ENCODE data around the gene CCDC102B.
"Not testable (repeated sequence)": the region's sequence is repeated elsewhere in the genome, so short reads cannot be mapped to it uniquely, and the experiment has no call there.

Gene CCDC102B

DNA sequence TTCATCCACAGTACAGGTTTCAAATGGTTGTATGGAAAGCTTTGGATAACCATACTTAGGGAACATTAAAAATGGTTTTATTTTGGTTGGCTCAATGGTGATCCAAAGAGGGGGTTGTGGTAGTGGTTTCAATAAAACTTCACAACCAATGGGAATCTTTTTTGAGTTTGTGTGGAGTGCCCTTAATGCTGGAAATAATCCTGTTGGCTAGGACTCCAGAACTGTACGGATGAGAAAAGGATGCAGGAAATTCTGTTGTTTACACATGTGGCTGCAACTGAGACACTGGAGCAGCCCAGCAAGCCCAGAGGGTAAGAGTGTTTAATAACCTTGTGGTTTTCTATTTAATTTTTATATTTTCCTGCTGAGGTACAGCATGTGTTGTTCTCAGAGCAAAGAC is at the start of gene CCDC102B:
TSS of gene CCDC102B (plus strand) at position 210 of the 400 bp plus-strand sequence. CDS start 38,684 bp downstream, outside the sequence.
- DNase-seq = no peak

DNA sequence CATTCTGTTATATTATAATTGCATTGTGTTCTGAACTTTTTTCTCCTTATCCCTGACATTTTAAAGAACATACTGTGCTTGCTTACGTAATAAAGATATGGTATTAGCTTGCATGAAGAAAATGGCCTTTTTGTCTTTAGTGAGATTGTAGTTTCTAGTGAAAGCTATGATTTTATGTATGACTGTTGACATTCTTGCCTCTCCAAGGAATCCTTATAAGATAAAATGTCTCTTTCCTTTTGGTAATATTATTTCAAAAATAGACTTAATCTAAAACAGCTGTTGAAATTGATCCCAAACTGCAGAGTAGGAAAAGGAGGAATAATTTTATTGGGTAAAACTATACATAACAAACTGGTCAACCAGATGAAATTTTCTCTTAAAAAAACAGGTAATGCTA is 40.8 kb upstream of the CCDC102B start:
- DNase-seq = no peak

DNA sequence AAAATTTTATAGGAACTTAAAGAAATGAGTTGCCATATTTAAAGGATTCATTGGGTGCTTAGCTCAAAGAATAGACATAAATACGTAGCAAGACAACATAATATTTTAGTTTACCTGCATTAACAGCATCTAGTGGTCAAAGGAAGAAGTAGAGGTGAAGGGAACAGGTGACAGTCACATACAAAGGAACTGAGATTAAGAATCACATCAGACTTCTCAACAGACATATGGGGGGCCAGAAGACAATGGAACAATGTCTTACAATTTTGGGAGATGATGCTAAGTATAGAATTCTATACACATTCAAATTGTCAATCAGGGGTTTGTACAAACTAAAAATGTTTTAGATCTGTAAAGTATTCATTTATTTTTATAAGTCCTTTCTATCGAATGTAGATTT is 38.6 kb upstream of the CCDC102B start:
- DNase-seq = no peak

DNA sequence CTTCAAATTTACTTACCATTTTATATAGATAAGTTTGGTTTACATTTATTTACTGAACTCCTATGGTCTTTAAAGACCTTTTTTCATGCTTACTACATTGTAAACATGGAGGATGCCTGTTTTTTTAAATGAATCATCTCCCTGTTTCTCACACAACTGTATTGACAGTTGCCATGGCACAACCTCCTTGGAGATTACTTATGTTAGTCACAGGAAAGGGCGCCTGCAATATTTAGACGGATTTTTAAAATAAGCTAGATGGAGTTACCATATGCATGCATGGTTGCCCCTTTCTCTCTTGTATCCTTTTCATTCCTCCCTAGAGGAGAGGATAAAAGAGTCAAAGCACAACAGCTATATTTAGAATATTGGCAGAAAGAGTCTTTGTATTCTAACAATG is 34.8 kb upstream of the CCDC102B start:
- DNase-seq = no peak

DNA sequence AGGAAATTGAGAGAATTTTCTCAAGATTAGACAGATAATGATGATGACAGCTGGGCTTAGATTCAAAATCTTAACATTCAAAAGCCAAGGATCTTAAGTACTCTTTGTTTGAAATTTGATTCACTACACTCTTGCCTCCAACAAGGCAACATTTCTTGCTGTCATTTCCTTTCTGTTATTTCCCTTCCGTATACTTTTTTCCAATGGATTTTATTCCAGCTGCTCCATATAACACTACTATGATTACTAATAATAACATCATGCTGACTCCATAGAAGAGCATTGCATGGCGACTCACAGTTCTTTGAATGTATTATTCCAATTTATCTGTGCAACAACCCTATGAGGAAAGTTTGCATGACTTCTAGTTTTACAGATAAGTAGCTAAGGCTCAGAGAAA is 33.9 kb upstream of the CCDC102B start:
- no peak for DNase-seq

DNA sequence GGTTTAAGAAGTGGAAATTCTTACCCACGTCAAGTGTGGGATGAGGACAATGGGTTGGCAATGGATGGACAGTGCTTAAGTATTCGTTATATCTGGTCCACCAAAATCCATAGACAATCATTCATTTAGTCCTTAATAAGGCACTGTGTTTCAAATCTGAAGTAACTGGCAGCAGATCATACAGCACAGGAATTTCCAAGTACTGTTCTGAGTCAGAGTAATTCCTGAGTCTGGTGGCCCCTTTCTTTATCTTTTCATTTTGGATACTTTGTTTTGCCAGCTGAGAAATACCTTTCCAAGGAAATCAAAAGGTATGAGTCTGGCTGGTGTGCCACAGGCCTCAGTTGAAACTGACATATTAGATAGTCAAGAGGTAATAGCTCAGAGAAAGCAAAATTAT is 31.4 kb upstream of the CCDC102B start:
- DNase-seq = no peak

DNA sequence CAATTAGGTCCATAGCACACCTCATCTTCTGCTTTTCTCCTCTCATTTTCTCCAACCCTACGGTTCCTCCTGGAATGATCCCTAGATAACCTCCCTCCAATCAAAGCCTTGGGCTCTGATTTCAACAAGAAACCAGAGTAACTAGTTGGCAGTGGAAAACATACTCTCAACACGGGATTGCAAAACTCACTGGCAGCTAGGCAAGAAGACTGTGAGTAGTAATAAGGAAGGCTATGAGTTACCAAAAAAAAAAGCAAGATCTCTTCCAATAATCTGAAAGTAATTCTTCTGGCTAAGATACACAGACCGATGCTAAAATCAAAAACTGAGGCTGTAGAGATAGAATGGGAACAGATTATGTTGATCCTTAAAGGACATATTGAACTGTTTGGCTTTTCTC is 28.4 kb upstream of the CCDC102B start:
- no peak for DNase-seq

DNA sequence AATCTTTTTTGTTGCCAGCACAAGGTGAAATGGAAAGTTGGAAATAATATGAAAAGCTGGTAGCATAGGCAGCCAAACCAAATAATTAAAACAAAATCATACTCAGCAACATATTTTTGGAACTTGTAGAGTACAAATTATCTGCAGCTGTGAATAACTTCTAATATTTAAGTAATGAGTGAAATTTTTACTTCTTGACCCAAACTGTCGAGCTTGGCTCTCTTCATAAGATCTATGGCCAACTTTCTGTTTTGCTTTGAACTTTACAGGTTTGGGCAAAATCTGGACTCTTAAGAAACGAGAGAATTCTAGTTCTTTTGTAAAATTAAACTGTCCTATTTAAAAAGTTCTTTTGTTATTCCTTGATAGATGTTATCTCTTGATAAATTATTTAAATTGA is 25.6 kb upstream of the CCDC102B start:
- no peak for DNase-seq

DNA sequence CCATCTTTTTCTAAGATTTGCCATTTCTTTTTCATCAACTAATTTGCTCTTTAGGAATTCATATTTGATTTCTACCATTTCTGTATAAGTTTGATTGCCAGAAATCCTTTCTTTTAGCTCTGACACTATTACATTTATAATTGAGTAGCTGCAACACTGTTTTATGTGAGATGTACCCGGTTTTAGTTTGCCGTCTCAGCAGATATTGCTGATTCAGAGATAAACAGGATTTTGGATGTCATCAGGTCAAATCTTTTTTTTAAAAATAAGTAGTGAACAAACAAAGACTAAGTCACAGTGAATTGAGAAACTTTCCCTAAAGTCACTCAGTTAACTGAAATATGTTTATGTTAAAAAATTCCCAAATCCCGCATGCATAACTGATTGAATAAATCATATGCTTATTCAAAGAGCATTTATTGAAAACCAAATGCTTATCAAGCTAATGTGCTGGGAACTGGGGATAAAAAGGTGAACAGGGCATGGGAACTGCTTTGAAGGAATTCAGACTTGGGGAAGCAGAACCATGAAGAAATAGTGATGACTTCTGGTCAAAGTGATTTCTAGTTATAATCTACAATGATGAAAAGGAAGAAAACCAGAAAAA is 19.5 kb upstream of the CCDC102B start:
- DNase-seq = no peak

DNA sequence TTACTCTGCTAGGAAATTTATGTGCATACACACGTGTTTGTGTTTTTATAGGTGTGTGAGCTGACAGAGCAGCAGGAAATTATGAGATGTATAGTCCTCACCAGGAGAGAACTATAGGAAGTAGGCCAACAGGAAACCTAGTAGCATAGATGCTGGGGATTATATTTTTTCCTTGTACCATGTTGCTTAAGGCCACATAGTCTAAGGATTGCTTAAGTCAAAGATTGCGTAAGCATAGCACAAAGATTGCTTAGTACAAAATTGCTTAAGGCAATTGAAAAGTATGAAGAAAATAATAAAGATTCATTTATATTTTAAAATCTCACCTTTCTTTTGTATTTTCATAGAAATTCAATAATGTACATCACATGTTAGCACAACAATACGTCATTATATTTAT is 18.7 kb upstream of the CCDC102B start:
- DNase-seq = no peak

DNA sequence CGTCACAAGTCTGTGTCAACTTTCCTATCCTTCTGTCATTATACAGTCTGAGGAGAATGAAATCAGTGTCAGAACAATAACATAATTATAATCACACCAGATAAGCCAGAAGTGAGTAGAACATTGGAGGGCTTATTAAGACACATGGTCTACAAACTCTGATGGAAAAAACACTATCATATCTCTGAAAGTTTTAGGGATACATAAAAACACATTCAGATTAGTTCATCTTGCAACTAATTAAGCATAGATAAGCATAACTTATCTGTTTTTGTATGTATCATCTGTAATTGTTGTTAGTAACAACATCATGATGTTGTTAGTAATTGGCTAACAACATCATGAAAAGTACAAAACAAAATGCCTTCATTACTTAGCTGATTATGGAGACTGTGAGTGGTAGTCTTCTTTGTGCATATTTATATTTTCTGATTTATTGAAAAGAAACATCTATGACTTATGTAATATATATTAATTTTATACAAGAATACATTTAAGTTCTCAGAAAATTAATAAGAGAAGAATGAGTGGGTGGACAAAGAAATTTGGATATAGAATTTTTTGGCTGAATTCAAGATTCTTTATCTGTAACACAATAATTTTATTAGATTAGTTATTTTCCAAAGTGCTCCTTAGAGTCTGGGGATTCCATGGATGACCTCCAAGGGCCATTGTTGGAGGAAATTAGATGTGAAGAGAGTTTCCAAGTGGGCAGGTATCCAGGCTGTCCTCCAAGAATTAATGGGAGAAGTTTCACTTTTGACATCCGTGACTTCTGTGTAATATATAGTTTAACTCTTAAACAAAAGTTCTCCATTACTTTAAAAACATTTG is 16.9 kb upstream of the CCDC102B start:
- no peak for DNase-seq

DNA sequence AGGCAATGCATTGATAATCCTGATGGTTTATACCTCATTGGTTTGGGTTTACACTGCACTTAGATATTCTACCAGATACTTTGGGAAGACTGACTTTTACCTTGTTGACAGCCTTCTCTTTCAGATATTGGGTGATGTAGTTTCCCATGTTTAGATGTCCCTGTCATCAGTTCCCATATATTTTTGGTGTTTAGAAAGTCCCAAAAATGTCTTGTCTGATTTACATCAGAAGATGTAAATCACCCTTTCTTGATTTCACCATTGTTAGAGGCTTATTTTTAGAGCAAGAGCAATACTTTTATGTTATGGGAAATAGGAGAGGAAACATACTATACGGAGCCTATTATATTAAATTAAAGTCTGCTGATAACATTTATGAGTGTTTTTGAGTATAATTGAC is 14.4 kb upstream of the CCDC102B start:
- DNase-seq = no peak

DNA sequence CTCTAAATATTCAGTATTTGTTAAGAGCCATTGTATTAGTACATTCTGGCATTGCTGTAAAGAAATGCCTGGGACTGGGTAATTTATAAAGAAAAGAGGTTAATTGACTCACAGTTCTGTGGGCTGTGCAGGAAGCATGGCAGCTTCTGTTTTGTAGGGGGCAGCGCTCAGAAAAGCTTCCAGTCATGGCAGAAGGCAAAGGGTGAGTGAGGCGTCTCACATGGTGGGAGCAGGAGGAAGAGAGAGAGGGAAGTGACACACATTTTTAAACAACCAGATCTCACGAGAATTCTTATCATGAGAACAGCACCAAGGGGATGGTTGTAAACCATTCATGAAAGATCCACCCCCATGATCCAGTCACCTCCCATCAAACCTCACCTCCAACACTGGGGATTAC is 13.8 kb upstream of the CCDC102B start:
- no peak for DNase-seq

DNA sequence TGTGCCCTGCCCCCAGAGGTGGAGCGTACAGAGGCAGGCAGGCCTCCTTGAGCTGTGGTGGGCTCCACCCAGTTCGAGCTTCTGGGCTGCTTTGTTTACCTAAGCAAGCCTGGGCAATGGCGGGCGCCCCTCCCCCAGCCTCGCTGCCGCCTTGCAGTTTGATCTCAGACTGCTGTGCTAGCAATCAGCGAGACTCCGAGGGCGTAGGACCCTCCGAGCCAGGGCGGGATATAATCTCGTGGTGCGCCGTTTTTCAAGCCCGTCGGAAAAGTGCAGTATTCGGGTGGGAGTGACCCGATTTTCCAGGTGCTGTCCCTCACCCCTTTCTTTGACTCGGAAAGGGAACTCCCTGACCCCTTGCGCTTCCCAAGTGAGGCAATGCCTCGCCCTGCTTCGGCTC is 7.6 kb upstream of the CCDC102B start:
- DNase-seq = not testable (repeated sequence)

DNA sequence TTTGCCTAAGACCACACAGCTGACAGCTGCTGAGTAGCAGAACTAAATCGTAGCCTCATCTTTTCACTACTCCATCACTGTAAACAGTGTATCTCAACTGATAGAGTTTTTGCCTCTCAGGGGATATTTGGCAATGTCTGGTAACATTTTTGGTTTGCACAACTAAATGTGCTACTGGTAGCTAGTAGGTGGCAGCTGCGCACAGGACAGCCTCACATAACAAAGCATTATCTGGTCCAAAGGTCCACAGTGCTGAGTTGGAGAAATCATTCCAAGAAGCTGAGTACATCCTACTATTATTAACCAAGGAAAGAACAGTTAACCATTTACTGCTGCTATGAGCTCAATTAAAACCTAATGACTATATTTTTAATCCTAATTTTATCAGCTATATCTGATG is 6.1 kb upstream of the CCDC102B start:
- no peak for DNase-seq

DNA sequence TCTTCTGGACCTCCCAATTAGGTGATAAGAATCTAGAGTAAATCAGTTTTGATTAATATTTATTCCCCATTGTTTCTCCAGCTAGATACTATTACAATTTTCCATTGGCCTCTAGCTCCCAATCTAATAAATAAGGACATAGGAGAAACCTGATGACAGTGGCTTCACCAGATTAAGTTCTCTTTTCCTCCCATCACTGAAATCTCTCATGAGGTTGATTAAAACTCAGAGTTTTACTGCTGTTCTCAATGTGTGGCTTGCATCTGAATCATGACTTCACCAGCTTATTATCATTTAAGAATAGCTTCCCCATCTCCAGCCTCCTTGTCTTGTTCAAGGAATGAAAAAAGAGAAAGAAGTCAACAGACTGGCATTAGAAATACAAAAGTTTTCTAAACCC is 3.9 kb upstream of the CCDC102B start:
- DNase-seq = no peak

DNA sequence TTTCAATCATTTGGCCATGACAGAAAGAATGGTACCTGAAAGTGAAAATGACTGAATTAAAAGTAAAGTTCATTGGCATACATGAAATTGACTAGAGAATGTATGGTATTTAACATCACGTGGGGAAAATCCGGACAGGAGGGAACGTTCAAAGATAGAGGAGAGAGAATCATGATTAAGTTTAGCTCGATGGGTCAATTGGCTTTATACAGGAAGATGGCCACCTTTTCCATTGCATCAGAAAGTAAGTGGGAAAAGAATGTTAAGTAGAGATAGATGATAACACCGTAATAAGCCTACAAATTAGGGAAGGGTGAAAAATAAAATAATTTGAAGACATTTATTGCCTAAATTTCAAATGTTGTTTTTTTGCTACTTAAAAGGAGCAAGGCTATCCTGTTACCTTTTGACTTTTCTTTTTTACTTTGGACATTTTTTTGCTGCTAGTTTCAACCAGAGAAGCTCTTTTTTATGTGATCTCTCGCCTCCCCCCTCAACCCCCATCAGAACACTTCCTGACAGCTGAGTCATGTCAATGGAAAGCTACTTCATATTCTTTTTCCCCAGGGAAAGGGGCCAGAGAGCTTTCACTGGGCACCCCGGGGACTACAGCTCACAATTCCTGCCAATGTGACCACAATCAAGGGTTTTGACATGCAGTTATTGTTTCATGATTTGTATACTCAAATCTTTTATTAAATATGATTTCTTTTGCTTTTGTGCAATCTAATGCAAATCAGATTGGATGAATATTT is 767 bp upstream of the CCDC102B start:
- no peak for DNase-seq

DNA sequence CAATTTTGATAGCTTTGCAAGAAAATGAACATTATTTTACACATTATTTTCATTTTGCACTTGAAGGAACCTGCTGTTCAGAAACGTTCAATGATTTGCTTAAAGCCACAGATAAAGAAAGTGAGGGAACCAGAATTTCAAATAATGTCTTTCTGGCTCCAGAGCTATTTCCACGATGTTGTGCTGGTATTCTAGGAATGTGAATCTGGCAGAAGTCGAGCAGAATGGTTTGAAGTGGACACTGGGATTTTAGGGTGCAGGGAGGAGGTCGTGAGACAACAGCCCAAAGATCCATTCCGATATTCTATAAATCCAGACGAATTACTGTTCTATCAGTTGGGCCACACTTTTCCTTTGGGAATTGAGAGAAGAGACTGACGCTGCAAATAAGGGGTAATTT is 2.2 kb downstream of the CCDC102B start:
- no peak for DNase-seq

DNA sequence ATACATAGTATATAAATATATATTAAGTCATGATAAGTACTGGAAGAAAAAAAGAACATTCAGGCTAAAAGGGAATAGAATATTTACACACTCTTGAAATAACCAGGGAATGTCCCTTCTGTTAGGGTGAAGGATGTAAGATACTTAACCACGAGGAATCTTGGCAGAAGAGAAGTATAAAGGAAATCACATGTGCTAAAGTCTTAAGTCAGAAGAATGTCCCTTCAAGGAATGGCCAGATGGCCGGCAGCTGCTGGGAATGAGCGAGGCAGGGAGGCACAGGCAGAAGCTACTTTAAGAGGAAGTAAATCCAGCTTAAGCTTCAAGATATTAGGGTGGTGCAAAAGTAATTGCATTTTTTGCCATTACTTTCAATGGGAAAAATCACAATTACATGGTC is 5.5 kb downstream of the CCDC102B start:
- no peak for DNase-seq

DNA sequence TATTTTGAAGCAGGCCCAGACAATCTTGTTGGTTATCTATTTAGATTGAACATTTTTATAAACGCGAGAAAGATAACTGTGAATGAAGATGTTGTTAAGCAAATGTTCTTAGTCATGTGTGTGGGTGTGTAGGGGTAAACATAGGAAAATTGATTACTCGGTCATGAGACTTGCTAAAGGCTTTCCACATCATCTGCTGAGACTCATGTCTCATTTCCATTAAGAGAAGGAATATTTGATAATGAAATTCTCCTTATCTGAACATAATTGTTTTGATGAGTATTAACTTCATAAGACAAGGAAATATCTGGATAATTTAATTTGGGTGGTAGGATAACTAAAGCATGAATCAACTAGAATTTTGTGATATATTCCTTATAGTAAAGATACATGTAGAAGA is 19.7 kb downstream of the CCDC102B start:
- DNase-seq = no peak

DNA sequence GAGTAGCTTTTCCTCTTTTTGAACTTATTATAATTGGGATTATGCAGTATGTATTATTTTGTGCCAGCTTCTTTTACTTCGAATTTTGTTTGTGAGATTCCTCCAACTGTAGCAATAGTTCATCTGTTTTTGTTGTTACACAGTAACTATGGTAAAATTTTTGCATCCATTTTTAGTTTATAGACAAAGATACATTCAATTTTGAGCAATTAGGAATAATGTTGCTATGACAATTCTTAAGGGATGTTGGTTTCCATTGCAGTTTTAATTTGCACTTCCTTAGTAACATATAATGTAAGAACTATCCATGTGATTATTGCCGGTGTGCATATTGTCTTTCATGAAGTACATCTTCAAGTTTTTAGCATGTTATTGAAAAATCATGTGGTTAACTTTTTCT is 20.7 kb downstream of the CCDC102B start:
- no peak for DNase-seq

DNA sequence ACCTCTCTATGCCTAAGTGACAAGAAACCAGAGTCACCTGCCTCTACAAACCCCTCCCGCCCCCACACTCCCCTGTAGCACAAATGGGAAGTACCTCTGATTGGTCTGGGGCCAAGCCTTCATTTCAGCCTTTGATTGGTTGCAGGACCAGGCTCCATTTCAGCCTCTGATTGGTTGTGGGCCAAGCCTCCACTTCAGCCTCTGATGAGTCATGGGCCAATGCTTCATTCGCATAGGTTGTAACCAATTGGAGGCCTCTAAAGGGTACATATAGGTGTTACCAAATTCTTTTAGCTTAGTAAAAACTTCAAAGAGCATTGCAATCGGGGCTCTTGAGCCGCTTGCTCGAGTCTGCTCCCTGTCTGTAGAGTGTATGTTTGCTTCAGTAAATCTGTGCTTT is 25.0 kb downstream of the CCDC102B start:
- no peak for DNase-seq

DNA sequence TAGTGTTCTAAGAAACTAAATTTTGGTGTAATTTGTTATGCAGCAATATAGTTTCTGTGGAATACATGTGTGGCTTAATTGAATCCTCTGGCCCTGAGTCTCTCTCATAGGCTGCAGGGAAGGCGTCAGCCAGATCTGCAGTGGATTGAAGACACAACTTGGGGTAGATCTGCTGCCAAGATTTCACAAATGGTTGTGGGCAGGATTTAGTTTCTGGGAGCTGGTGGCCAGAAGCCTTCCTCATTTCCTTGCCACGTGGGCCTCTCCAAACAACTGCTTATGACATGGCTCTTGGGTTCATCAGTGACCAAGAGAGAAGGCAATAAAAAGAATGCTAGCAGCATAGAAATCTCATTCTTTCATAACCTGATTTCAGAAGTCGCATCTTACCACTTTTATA is 28.2 kb downstream of the CCDC102B start:
- DNase-seq = no peak
